Glutamatergic neuron (in vitro differentiated cells): ENCODE results near the gene ASIC4. TPM values are rescaled to one million over a fixed set of nuclear protein-coding genes. Genes with fewer than 3 reads are reported as not detected.

Source experiments
- DNase-seq: peaks from one replicate; pipeline ENCODE4 v3.0.0; 2022
- H3K27ac Mint-ChIP-seq: one replicate; pipeline ENCODE4 v1.8.0; 2020; ENCODE audit warnings: mild to moderate bottlenecking, mixed read lengths, inconsistent platforms; ENCODE audit not compliant: unreplicated experiment
- H3K27me3 Mint-ChIP-seq: one replicate; pipeline ENCODE4 v1.8.0; 2020; ENCODE audit warnings: mild to moderate bottlenecking, moderate library complexity, mixed read lengths, inconsistent platforms; ENCODE audit not compliant: unreplicated experiment
- H3K36me3 Mint-ChIP-seq: one replicate; pipeline ENCODE4 v1.8.0; 2020; ENCODE audit warnings: mild to moderate bottlenecking, mixed read lengths, inconsistent platforms; ENCODE audit not compliant: unreplicated experiment
- H3K4me1 Mint-ChIP-seq: one replicate; pipeline ENCODE4 v1.8.0; 2020; ENCODE audit warnings: mild to moderate bottlenecking, low read depth, mixed read lengths, inconsistent platforms; ENCODE audit not compliant: unreplicated experiment
- H3K4me3 Mint-ChIP-seq: one replicate; pipeline ENCODE4 v1.8.0; 2020; ENCODE audit warnings: mild to moderate bottlenecking, mixed read lengths, inconsistent platforms; ENCODE audit not compliant: unreplicated experiment
- H3K9me3 Mint-ChIP-seq: one replicate; pipeline ENCODE4 v1.8.0; 2020; ENCODE audit warnings: mild to moderate bottlenecking, moderate library complexity, mixed read lengths, inconsistent platforms; ENCODE audit not compliant: unreplicated experiment
- CTCF ChIP-seq: fragments of 200-600 bp; sonication (generic); IDR thresholded peaks from one replicate; pipeline ENCODE4 v1.5.0; 2021; ENCODE audit not compliant: partially characterized antibody, unreplicated experiment
- total RNA-seq: library from RNA; stranded (reverse); fragmentation: NEBNext Ultra II Directional; extraction: Animal tissue kit (Norgen Biotek cat#: 25700); gene quantifications from one replicate; pipeline ENCODE4 v1.2.1, GENCODE V29; 2021; ENCODE audit not compliant: unreplicated experiment

Gene ASIC4
- total RNA-seq, 1 donor from 2014 or later: 5.4 TPM

- Mint-ChIP-seq H3K4me3 (no peak overlapping the region), H3K4me1 (peaks cover 18% of the 10 kb centered on the region), H3K27me3 (peaks cover 14% of the 10 kb centered on the region), H3K27ac (no peak overlapping the region), H3K9me3 (peaks cover 11% of the 10 kb centered on the region), H3K36me3 (no peaks in the 10 kb centered on the region)
- no peak for TF ChIP-seq CTCF
- DNase-seq: no peak
These were observed 60.4 kb downstream of the ASIC4 start for GRCh38 chr2:219574484-219575311.

DNA sequence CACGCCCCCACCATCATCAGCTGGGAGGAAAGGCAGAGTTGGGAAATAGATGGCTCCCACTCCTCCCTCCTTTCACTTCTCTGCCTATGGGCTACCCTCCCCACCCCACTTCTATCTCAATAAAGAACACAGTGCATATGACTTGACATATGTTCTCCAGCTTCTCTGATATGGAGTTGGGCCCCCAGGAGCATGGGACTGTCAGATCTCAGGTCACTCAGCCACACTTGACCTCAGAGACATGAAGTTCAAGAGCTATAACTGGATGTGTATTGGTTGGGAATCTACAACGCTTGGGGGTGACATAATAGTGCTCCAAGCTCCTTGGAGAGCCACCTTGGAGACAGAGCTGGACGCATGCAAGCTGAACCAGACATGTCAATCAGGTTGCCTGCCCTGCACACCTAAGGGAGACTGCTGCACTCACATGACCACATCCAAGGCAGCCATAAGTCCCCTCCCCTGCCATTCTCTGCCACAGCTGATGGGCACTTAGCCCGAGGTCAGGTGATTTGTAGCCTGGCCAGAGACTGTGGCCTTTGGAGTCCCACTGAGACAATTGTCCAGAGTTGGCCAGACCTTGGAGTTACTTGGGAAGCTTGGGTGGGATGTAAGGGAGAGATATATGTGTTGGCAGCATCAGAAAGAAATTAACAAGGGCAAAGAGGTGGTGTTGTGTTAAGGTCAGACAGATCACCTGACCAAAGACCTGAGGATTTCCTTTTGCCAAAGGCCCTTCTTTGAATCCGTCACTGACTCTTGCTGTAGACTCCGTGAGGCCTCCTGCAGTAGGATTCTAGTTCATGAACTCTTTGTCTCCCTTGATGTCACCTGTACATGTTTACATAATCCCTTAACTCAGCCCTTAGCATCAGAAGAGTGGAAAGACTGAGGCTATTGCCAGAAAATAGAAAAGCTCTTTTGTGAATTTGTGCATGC is 61.6 kb downstream of the ASIC4 start:
- Mint-ChIP-seq H3K36me3 (no peaks in the 10 kb centered on the region), H3K27me3 (peaks cover 14% of the 10 kb centered on the region), H3K4me1 (peaks cover 16% of the 10 kb centered on the region), H3K27ac (no peak overlapping the region), H3K4me3 (peak overlapping the region; percentile 46), H3K9me3 (peaks cover 10% of the 10 kb centered on the region)
- no peak for DNase-seq
- no peak for TF ChIP-seq CTCF

DNA sequence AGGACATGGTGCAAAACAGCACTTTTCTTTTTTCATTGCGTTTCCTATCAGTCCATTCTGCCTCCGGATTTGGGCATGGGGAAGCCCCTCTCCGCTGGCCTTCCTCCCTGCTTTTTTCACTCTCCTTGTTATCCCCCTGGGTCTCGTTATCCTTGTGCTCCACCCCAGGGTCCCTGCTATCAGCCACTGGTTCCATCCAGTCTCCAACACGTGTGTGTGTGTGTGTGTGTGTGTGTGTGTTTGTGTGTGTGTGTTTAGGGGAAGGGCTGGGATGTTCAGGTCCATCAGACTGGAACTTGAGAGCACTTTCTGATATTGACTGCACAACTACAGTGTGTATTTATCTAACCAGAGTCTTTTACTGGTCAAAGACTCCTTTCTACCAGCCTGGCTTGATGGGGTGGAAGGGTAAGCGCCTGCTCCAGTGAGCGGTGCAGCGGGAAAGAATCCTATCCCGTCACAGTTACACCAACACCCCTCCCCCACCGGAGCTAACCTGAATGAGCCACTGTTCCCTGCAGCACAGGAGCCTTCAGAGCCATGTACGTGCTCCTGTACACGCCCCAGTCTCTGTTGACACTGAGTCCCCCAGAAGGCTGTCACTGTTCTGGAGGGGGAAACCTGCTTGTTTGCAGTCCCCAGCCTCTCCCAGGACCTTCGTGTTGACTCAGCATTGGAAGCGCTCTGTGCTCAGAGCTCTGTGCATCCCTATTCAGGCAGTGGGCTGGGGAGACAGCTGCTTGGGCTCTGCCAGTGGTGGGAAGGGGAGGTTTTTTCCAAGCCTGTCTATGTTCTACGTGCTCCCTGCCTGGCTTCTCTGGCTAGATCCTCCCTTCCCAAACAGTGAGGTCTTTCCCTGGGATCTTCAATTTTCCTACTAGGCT is 62.5 kb downstream of the ASIC4 start:
- peak; percentile 43 for DNase-seq
- peak overlapping the region; percentile 34 for H3K27ac Mint-ChIP-seq
- peaks cover 14% of the 10 kb centered on the region for H3K4me1 Mint-ChIP-seq
- peaks cover 14% of the 10 kb centered on the region for H3K27me3 Mint-ChIP-seq
- peak overlapping the region; percentile 67 for H3K4me3 Mint-ChIP-seq
- H3K9me3 Mint-ChIP-seq: peaks cover 10% of the 10 kb centered on the region
- no peak for TF ChIP-seq CTCF
- H3K36me3 Mint-ChIP-seq: no peaks in the 10 kb centered on the region

GRCh38 chr2:219578811-219579613 is 64.7 kb downstream of the ASIC4 start:
- Mint-ChIP-seq H3K4me3 (no peak overlapping the region), H3K27ac (no peak overlapping the region), H3K9me3 (peaks cover 3% of the 10 kb centered on the region), H3K27me3 (peaks cover 10% of the 10 kb centered on the region), H3K4me1 (peaks cover 12% of the 10 kb centered on the region), H3K36me3 (no peaks in the 10 kb centered on the region)
- no peak for DNase-seq
- TF ChIP-seq CTCF: no peak
